Gastroesophageal sphincter (tissue), 4 donors: ENCODE results near the gene LRRC55. TPM values are rescaled to one million over a fixed set of nuclear protein-coding genes. Genes with fewer than 3 reads are reported as not detected.

Source experiments
- ATAC-seq: fragments of 150-250 bp; one replicate; pipeline ENCODE4 v1.9.1; 2016; ENCODE audit warnings: mild to moderate bottlenecking, moderate library complexity
- H3K27ac ChIP-seq, 4 donors: fragments of 200-600 bp; sonication (generic) in 3 of 4; 1 replicate in 3 of 4; 2 replicates in 1 of 4; pipeline ENCODE4 v1.5.1; 2016 to 2019
- H3K27me3 ChIP-seq: fragments of 200-600 bp; sonication (generic); one replicate; pipeline ENCODE4 v1.5.1; 2019
- H3K36me3 ChIP-seq, 2 donors: fragments of 200-600 bp; sonication (generic); one replicate each; pipeline ENCODE4 v1.5.1; 2019; ENCODE audit warnings: control low read depth in 1 of 2
- H3K4me1 ChIP-seq, 3 donors: fragments of 200-600 bp; sonication (generic); 1 replicate in 2 of 3; 2 replicates in 1 of 3; pipeline ENCODE4 v1.5.1; 2016 to 2019; ENCODE audit warnings: control low read depth in 2 of 3
- H3K4me3 ChIP-seq, 2 donors: fragments of 200-600 bp; sonication (generic); one replicate each; pipeline ENCODE4 v1.5.1; 2019; ENCODE audit warnings: mild to moderate bottlenecking in 1 of 2, moderate library complexity in 1 of 2
- H3K9me3 ChIP-seq, 3 donors: fragments of 200-600 bp; sonication (generic); one replicate each; pipeline ENCODE4 v1.5.1; 2017 to 2019; ENCODE audit warnings: control low read depth in 2 of 3
- EP300 ChIP-seq: sonication (generic); formaldehyde crosslinking; IDR thresholded peaks from one replicate; pipeline ENCODE4 v1.6.1; 2017; ENCODE audit warnings: antibody characterized with exemption, mild to moderate bottlenecking
- POLR2A ChIP-seq, 2 donors: fragments of 450-650 bp; IDR thresholded peaks; one replicate each; pipeline ENCODE4 v1.6.1; 2017; ENCODE audit warnings: antibody characterized with exemption in 2 of 2, mild to moderate bottlenecking in 2 of 2, moderate library complexity in 1 of 2
- POLR2AphosphoS5 ChIP-seq: sonication (generic); formaldehyde crosslinking; IDR thresholded peaks from one replicate; pipeline ENCODE4 v1.6.1; 2017; ENCODE audit warnings: antibody characterized with exemption
- WGBS, 2 donors: methylation state at CpG; one replicate each; pipeline ENCODE4 v1.1.5; 2018; ENCODE audit warnings: low coverage in 1 of 2; 5-methylcytosine and 5-hydroxymethylcytosine counted together
- total RNA-seq, 4 donors: library from RNA; depleted of rRNA; stranded (reverse); fragments of >200 nt; gene quantifications; one replicate each; pipeline ENCODE4 v1.1.0, GENCODE V29; 2016
- TF ChIP-seq, protein P1 (sequence below), 4 experiments: fragments of 200-600 bp in 2 of 4; fragments of 450-650 bp in 2 of 4; sonication (generic) in 1 of 4; IDR thresholded peaks; one replicate each; pipeline ENCODE4 v1.5.1; 2017 to 2019; ENCODE audit warnings: antibody characterized with exemption in 4 of 4, mild to moderate bottlenecking in 2 of 4, moderate library complexity in 2 of 4

Gene LRRC55
- total RNA-seq, 4 donors from 2014 or later = 0.12 to 0.13 TPM; not detected in 2

DNA sequence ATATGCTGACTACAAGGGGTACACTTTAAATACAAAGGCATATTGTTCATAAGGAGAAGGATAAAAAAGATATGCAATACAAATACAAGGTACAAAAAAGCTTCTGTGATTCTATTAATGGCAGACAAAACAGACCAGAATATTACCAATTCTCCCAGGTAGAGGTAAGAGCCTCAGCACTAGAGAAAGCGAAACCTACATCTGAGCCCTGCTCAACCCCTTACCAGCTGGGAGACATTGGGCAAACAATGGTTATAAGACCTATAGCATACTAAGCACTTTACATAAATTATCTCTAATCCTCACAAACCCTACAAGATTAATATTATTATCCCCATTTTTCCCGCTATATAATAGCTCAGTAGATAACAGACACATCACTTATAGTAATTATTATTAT is 41.2 kb upstream of the LRRC55 start:
- WGBS, 2 donors = 19 to 33% methylated on average over 2 of the region's 2 CpGs
- no peak overlapping the region for H3K27ac ChIP-seq
- H3K27me3 ChIP-seq = peaks cover under 1% of the 10 kb centered on the region
- no peaks in the 10 kb centered on the region for H3K9me3 ChIP-seq
- no peaks in the 10 kb centered on the region for H3K36me3 ChIP-seq
- no peak for ATAC-seq
- H3K4me3 ChIP-seq = no peak overlapping the region
- TF ChIP-seq POLR2AphosphoS5 (no peak), EP300 (no peak), POLR2A (IDR thresholded peaks at IDR 0.05) (no peak)
- TF ChIP-seq, protein P1, sequence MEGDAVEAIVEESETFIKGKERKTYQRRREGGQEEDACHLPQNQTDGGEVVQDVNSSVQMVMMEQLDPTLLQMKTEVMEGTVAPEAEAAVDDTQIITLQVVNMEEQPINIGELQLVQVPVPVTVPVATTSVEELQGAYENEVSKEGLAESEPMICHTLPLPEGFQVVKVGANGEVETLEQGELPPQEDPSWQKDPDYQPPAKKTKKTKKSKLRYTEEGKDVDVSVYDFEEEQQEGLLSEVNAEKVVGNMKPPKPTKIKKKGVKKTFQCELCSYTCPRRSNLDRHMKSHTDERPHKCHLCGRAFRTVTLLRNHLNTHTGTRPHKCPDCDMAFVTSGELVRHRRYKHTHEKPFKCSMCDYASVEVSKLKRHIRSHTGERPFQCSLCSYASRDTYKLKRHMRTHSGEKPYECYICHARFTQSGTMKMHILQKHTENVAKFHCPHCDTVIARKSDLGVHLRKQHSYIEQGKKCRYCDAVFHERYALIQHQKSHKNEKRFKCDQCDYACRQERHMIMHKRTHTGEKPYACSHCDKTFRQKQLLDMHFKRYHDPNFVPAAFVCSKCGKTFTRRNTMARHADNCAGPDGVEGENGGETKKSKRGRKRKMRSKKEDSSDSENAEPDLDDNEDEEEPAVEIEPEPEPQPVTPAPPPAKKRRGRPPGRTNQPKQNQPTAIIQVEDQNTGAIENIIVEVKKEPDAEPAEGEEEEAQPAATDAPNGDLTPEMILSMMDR (IDR thresholded peaks at IDR 0.05) = no peak
- no peaks in the 10 kb centered on the region for H3K4me1 ChIP-seq

DNA sequence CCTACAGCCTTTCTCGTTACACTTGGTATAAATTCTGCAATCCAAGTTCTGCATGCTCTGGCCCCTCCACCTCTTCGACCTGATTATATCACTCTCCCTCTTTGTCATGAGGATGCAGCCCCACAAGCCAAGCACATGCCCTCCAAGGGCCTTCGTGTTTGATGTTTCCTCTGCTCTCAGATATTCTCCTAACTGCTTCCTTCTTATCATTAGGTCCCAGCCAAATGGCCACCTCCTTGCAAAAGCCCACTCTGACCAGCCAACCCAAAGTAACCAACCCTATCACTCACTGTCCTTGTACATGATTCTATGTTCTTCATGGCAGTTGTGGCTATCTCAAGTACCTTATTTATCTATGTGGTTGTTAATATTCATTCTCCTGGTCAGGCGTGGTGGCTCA is 38.3 kb upstream of the LRRC55 start:
- Histone ChIP-seq H3K9me3 (no peaks in the 10 kb centered on the region), H3K27ac (no peak overlapping the region), H3K4me3 (no peak overlapping the region), H3K27me3 (peaks cover 7% of the 10 kb centered on the region), H3K4me1 (no peaks in the 10 kb centered on the region), H3K36me3 (no peaks in the 10 kb centered on the region)
- ATAC-seq = no peak
- TF ChIP-seq POLR2A (IDR thresholded peaks at IDR 0.05) (no peak), EP300 (no peak), POLR2AphosphoS5 (no peak)
- TF ChIP-seq, protein P1 (IDR thresholded peaks at IDR 0.05) = no peak
- WGBS, 2 donors = 75 to 83% methylated on average over 3 of the region's 4 CpGs

DNA sequence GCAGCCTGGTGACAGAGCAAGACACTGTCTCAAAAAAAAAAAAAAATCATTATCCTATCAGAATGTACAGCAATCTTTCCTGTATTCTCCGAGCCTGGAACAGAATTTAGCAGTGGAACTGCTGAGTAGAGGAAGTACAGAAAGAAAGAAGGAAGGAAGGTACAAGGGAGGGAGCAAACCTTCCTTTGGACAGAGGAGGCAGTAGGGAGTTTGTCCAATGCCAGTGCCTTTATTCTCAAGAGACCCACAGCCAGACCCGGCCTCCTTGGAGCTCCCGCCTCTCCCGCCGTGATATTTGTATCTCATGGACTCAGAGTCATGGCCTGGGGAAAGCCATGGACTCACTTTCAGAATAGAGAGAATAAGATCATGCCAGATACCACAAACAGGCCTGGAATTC is 37.7 kb upstream of the LRRC55 start:
- H3K27ac ChIP-seq = no peak overlapping the region
- no peaks in the 10 kb centered on the region for H3K4me1 ChIP-seq
- no peaks in the 10 kb centered on the region for H3K9me3 ChIP-seq
- H3K27me3 ChIP-seq = peaks cover 7% of the 10 kb centered on the region
- no peaks in the 10 kb centered on the region for H3K36me3 ChIP-seq
- H3K4me3 ChIP-seq = no peak overlapping the region
- WGBS, 2 donors = 50 to 53% methylated on average over 3 to 5 of the region's 5 CpGs
- ATAC-seq = no peak
- no peak for TF ChIP-seq POLR2AphosphoS5
- no peak for TF ChIP-seq EP300
- TF ChIP-seq, protein P1 (IDR thresholded peaks at IDR 0.05) = no peak
- no peak for TF ChIP-seq POLR2A (IDR thresholded peaks at IDR 0.05)

DNA sequence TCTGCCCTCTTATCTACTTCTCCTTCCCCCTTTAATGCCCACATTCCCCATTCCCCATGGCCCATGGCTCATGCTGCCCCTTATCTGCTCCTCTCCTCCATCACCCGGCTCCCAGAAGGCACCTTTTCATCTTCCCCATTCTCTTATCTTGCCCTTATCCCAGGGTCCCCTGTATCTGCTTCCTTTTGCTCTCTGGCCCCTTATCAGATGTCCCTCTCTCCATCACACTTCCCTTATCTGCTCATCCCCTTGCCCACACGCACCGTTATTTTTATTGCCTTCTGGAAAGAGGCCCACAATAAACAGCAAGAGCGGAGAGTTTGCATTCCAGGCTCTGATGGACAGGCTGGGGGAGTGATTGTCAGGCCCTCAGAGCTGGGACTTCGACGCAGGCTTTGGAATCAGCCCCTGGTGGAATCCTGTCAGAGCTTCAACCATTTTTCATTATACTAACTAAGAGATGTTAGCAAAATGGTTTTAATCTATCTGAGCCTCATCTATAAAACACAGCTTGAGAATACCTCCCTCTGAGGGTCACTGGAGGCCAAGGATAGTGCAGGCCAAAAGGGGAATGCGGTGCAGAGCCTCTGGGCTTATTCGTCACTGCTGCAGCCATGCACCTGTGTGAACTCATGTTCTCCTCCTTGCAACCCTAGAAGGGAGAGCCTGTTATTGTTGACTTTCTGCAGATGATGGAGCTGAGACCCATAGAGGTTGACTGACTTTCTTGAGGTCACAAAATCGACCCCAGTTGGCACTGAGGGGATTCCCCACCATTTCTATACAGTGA is 37.0 kb upstream of the LRRC55 start:
- Histone ChIP-seq H3K27me3 (peaks cover 7% of the 10 kb centered on the region), H3K9me3 (no peaks in the 10 kb centered on the region), H3K4me1 (no peaks in the 10 kb centered on the region), H3K4me3 (no peak overlapping the region), H3K36me3 (no peaks in the 10 kb centered on the region), H3K27ac (no peak overlapping the region)
- no peak for ATAC-seq
- WGBS, 2 donors = 14 to 36% methylated on average over 2 to 6 of the region's 9 CpGs
- TF ChIP-seq POLR2AphosphoS5 = no peak
- TF ChIP-seq EP300 = no peak
- TF ChIP-seq, protein P1 (IDR thresholded peaks at IDR 0.05) = no peak
- no peak for TF ChIP-seq POLR2A (IDR thresholded peaks at IDR 0.05)

DNA sequence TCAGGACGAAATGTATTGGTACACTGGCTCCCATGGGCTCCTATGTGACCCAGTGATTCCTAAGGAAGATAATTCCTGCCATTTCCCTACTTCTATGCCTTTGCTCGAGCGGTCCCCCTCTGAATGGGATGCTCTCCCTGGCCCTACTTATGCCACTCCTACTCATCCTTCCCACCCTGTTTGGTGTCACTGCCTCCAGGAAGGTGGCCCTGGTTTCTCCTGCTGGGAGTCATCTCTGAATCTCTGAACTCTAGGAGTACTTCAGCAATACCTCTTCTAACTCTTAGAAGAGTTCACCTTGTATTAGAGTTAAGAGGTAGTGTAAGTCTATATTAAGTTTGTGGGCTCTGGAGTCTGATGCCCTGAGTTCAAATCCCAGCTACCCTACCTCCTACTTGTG is 35.5 kb upstream of the LRRC55 start:
- no peak overlapping the region for H3K4me3 ChIP-seq
- peaks cover 7% of the 10 kb centered on the region for H3K27me3 ChIP-seq
- WGBS, 2 donors = 60 to 84% methylated on average over 1 to 3 of the region's 3 CpGs
- H3K27ac ChIP-seq = no peak overlapping the region
- ATAC-seq = no peak
- no peaks in the 10 kb centered on the region for H3K4me1 ChIP-seq
- TF ChIP-seq, protein P1 (IDR thresholded peaks at IDR 0.05) = no peak
- TF ChIP-seq EP300 = no peak
- no peak for TF ChIP-seq POLR2AphosphoS5
- TF ChIP-seq POLR2A (IDR thresholded peaks at IDR 0.05) = no peak
- H3K36me3 ChIP-seq = no peaks in the 10 kb centered on the region
- no peaks in the 10 kb centered on the region for H3K9me3 ChIP-seq
